A673 (cell line): ENCODE results near the gene CARD6. TPM values are rescaled to one million over a fixed set of nuclear protein-coding genes. Genes with fewer than 3 reads are reported as not detected.
A peak's percentile ranks its signal among the peaks of the same experiment; 100 is the strongest.
"Not testable (repeated sequence)": the region's sequence is repeated elsewhere in the genome, so short reads cannot be mapped to it uniquely, and the experiment has no call there.

ENCODE experiments used
- BruUV-seq: library from RNA; stranded (reverse); fragments of 400-500 nt; replicated peaks from 2 replicates; lab custom pipeline; 2021; lab: Mats Ljungman, UMichigan
- CTCF ChIA-PET: fragments of 300-600 bp; sonication (Branson Sonifier 250); formaldehyde crosslinking; loops from one replicate; lab custom pipeline; 2022; ENCODE audit warnings: antibody characterized with exemption; lab: Charles Lee
- POLR2A ChIA-PET: fragments of 300-600 bp; sonication (Branson Sonifier 250); formaldehyde crosslinking; loops from one replicate; lab custom pipeline; 2022; ENCODE audit warnings: antibody characterized with exemption; ENCODE audit not compliant: low non-redundant PET; lab: Charles Lee
- DNase-seq: peaks from one replicate; pipeline ENCODE4 v3.0.0-alpha.2; 2015; ENCODE audit warnings: low spot score
- H3K27ac ChIP-seq: fragments of 200-600 bp; sonication (generic); 2 replicates; pipeline ENCODE4 v1.5.1; 2016; ENCODE audit warnings: mixed run types, low read depth, mild to moderate bottlenecking, mixed read lengths, antibody characterized with exemption, low read length; ENCODE audit not compliant: poor library complexity, severe bottlenecking
- H3K27me3 ChIP-seq: fragments of 200-600 bp; sonication (generic); replicated peaks from 2 replicates; pipeline ENCODE4 v1.6.1; 2017; ENCODE audit warnings: mixed run types, low read depth, mild to moderate bottlenecking, mixed read lengths, antibody characterized with exemption, low read length; ENCODE audit not compliant: insufficient read depth, poor library complexity
- H3K36me3 ChIP-seq: fragments of 200-600 bp; sonication (generic); 2 replicates; pipeline ENCODE4 v1.6.1; 2016; ENCODE audit warnings: mixed run types, mild to moderate bottlenecking, mixed read lengths, antibody characterized with exemption, low read length; ENCODE audit not compliant: insufficient read depth, poor library complexity, severe bottlenecking
- H3K4me1 ChIP-seq: fragments of 200-600 bp; sonication (generic); 2 replicates; pipeline ENCODE4 v1.6.1; 2017; ENCODE audit warnings: mixed run types, mild to moderate bottlenecking, mixed read lengths, antibody characterized with exemption, low read length; ENCODE audit not compliant: insufficient read depth, poor library complexity, severe bottlenecking
- H3K4me3 ChIP-seq: fragments of 200-600 bp; sonication (generic); 2 replicates; pipeline ENCODE4 v1.5.1; 2016; ENCODE audit warnings: low read depth, mixed run types, mild to moderate bottlenecking, mixed read lengths, low read length; ENCODE audit not compliant: poor library complexity, severe bottlenecking
- H3K9me3 ChIP-seq: fragments of 200-600 bp; sonication (generic); 2 replicates; pipeline ENCODE4 v1.6.1; 2016; ENCODE audit warnings: mixed run types, low read depth, mild to moderate bottlenecking, mixed read lengths, antibody characterized with exemption, low read length; ENCODE audit not compliant: poor library complexity, severe bottlenecking
- CTCF ChIP-seq: fragments of 300-800, 200-600 bp; sonication (generic); conservative IDR thresholded peaks from 2 replicates; pipeline ENCODE4 v1.5.1; 2017; ENCODE audit warnings: low read depth, mild to moderate bottlenecking, antibody characterized with exemption, low read length, moderate library complexity, mixed read lengths
- EZH2 ChIP-seq: fragments of 200-600 bp; sonication (generic); IDR thresholded peaks from 2 replicates; pipeline ENCODE4 v1.6.1; 2017; ENCODE audit warnings: borderline replicate concordance, low read depth, mild to moderate bottlenecking, mixed read lengths, antibody characterized with exemption, low read length; ENCODE audit not compliant: poor library complexity, severe bottlenecking
- intact Hi-C: fragments of 100-400 bp; cut with micrococcal nuclease; formaldehyde crosslinking; loops from one replicate; pipeline ENCODE4 v1.10.0; 2022; ENCODE audit not compliant: unreplicated experiment
- total RNA-seq: library from RNA; stranded (reverse); gene quantifications from 2 replicates; pipeline ENCODE4 v1.2.3, GENCODE V29; 2021

CARD6 gene
- total RNA-seq, 1 experiment from 2014 or later = 8.9 TPM

DNA sequence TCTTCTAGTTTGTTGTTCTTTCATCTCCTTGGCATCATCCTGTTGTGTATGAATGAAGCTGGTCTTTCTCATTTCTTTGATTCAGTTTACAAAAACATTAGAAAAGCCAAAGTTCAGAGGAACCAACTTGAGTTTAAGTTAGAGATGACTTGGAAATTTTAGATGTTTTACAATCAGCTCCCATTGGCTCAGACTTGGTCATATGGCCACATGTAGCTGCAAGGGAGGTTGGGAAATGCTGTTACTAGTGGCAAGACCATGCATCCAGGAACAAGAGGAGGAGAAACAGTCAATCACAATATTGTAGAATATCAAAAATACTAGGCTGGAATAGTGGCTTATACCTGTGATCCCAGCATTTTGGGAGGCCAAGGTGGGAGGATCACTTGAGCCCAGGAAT, 19.5 kb downstream of the CARD6 start:
- Histone ChIP-seq H3K27me3 (no peaks in the 10 kb centered on the region), H3K9me3 (peaks cover 3% of the 10 kb centered on the region), H3K36me3 (no peaks in the 10 kb centered on the region), H3K4me1 (no peaks in the 10 kb centered on the region), H3K4me3 (no peak overlapping the region), H3K27ac (no peak overlapping the region)
- no peak for TF ChIP-seq EZH2
- TF ChIP-seq CTCF = no peak
- BruUV-seq = no TSS peak
- no peak for DNase-seq
- intact Hi-C loops = no loop called here
- ChIA-PET POLR2A (no interaction called here), CTCF (no interaction called here)

DNA sequence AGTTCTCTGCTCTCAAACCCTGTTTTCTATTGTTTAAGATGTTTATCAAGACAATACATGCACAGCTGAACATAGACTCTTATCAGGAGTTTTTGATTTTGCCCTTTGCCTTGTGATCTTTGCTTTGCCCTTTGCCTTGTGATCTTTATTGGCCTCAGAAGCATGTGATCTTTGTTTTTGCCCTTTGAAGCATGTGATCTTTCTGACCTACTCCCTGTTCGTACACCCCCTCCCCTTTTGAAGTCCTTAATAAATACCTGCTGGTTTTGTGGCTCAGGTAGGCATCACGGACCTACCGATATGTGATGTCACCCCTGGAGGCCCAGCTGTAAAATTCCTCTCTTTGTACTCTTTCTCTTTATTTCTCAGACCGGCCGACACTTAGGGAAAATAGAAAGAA, 23.8 kb downstream of the CARD6 start:
- H3K4me1 ChIP-seq, CTCF ChIA-PET, H3K9me3 ChIP-seq, H3K36me3 ChIP-seq, H3K4me3 ChIP-seq, BruUV-seq, DNase-seq, intact Hi-C loops, POLR2A ChIA-PET, H3K27me3 ChIP-seq: not testable (repeated sequence)
- peak overlapping the region; percentile 29 for H3K27ac ChIP-seq

- H3K27me3 ChIP-seq = no peaks in the 10 kb centered on the region
- no peak overlapping the region for H3K27ac ChIP-seq
- no peak overlapping the region for H3K4me3 ChIP-seq
- CTCF ChIA-PET = no interaction called here
- no peak for DNase-seq
- peaks cover 9% of the 10 kb centered on the region for H3K4me1 ChIP-seq
- H3K36me3 ChIP-seq = no peaks in the 10 kb centered on the region
- POLR2A ChIA-PET = no interaction called here
- no peak for TF ChIP-seq CTCF
- TF ChIP-seq EZH2 = no peak
- peaks cover 3% of the 10 kb centered on the region for H3K9me3 ChIP-seq
- BruUV-seq = no TSS peak
- intact Hi-C loops = no loop called here
Measured at GRCh38 chr5:40866844-40867243, 25.7 kb downstream of the CARD6 start.

- no peak overlapping the region for H3K4me3 ChIP-seq
- BruUV-seq = no TSS peak
- CTCF ChIA-PET = interaction anchor here (0.5 kb wide), 1 partner anchor 1144 kb away, joined by 4 read pairs; no protein-coding TSS in a partner anchor
- H3K9me3 ChIP-seq = peaks cover 3% of the 10 kb centered on the region
- H3K4me1 ChIP-seq = peaks cover 9% of the 10 kb centered on the region
- no peaks in the 10 kb centered on the region for H3K36me3 ChIP-seq
- no peaks in the 10 kb centered on the region for H3K27me3 ChIP-seq
- no peak for TF ChIP-seq CTCF
- no peak for TF ChIP-seq EZH2
- POLR2A ChIA-PET = no interaction called here
- intact Hi-C loops = no loop called here
- H3K27ac ChIP-seq = no peak overlapping the region
- DNase-seq = peak; percentile 75
Measured at GRCh38 chr5:40869384-40869783, 28.2 kb downstream of the CARD6 start.
